Erythroblast (primary cell): ENCODE data around the gene ADGRV1.

Experiments used
- GATA1 ChIP-seq: IDR thresholded peaks from 2 replicates; pipeline ENCODE4 v1.6.1; 2011; ENCODE audit warnings: low read depth, mild to moderate bottlenecking, control low read depth, low read length, moderate library complexity
- POLR2A ChIP-seq: IDR thresholded peaks from 2 replicates; pipeline ENCODE4 v1.6.1; 2011; ENCODE audit warnings: mild to moderate bottlenecking, low read length

GRCh38 chr5:90590170-90590569 is 31.6 kb downstream of the ADGRV1 start:
- TF ChIP-seq POLR2A (no peak), GATA1 (no peak)
